Activated T-cell treated with anti-CD3 and anti-CD28 coated beads, Interleukin-2, amount 50 U/mL, for 72 hours (primary cell): ENCODE data around the gene TRAM2. TPM values are rescaled to one million over a fixed set of nuclear protein-coding genes. Genes with fewer than 3 reads are reported as not detected.

Experiments
- ATAC-seq, 2 donors: fragments of 150-1000 bp; cut with Tn5 transposase; replicated peaks in 1 of 2; 2 replicates each; pipeline ENCODE4 v1.10.0; 2021; ENCODE audit warnings: moderate library complexity in 2 of 2, mild to moderate bottlenecking in 1 of 2
- DNase-seq, 2 donors: peaks; one replicate each; pipeline ENCODE4 v3.0.0; 2021 to 2022; ENCODE audit warnings: mixed read lengths in 1 of 2
- H3K27ac Mint-ChIP-seq: one replicate; pipeline ENCODE4 v1.8.0; 2022; ENCODE audit warnings: mild to moderate bottlenecking, moderate library complexity, mixed read lengths
- H3K27me3 Mint-ChIP-seq: one replicate; pipeline ENCODE4 v1.8.0; 2022; ENCODE audit warnings: low read depth, mixed read lengths
- H3K36me3 Mint-ChIP-seq, 2 donors: one replicate each; pipeline ENCODE4 v1.8.0; 2022; ENCODE audit warnings: mixed read lengths in 2 of 2, mild to moderate bottlenecking in 1 of 2; ENCODE audit not compliant: insufficient read depth in 2 of 2
- H3K4me1 Mint-ChIP-seq: one replicate; pipeline ENCODE4 v1.8.0; 2022; ENCODE audit warnings: low read depth, mixed read lengths
- H3K4me3 Mint-ChIP-seq, 2 donors: one replicate each; pipeline ENCODE4 v1.8.0; 2022; ENCODE audit warnings: mild to moderate bottlenecking in 2 of 2, mixed read lengths in 2 of 2, moderate library complexity in 2 of 2
- H3K9me3 Mint-ChIP-seq, 2 donors: one replicate each; pipeline ENCODE4 v1.8.0; 2022; ENCODE audit warnings: mixed read lengths in 2 of 2
- total RNA-seq, 2 donors: library from RNA; stranded (reverse); gene quantifications; one replicate each; pipeline ENCODE4 v1.2.3, GENCODE V29; 2022

Gene TRAM2
- total RNA-seq, 2 donors from 2014 or later, result 4.9 to 5.2 TPM

DNA sequence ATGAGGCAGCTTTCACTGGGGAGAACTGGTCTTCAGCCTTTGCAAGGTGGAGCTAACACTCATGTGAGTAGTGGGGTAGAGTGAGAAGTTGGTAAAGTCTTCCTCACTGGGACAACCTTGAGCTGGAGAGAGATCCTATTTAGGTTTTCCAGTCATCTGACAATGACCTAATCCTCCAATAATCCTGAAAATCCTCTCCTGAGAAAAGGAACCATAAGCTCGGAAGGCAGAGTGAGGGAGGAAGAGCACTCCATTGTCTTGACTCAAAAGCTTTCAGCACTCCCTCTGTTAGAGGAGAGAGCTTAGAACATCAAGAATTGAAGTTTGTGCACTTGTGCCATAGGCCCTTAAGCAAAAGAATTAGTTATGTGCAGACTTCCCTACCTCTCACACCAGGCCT, 77.8 kb downstream of the TRAM2 start:
- peaks cover 0 to 4% of the 10 kb centered on the region in 2 donors for H3K36me3 Mint-ChIP-seq
- H3K27me3 Mint-ChIP-seq, result no peaks in the 10 kb centered on the region
- H3K9me3 Mint-ChIP-seq, result peaks cover 0 to 5% of the 10 kb centered on the region in 2 donors
- H3K4me3 Mint-ChIP-seq, result no peak overlapping the region
- DNase-seq, result no peak
- no peaks in the 10 kb centered on the region for H3K4me1 Mint-ChIP-seq
- H3K27ac Mint-ChIP-seq, result no peak overlapping the region
- ATAC-seq, result no peak

DNA sequence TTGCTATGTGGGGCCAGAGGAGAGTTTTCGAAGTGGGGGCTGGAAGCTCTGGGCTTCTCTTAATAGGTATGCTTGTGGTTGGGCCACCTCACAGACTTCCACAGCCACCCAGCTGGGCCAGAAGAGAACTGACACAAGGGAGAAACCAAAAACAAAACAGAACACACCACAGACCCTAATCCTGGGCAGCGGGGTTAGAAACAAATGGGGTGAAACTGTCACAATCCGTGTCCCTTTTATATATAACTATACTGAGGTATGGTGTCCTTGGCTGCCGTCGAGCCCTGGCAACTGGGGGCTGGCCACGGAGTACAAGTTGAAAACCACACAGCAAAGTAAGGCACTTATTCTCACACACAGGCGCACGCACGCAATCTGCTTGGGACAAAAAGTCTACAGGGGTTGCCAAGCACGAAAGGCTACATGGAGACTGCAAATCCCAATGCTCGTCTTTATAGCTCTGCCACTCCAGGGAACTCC, 78.3 kb downstream of the TRAM2 start:
- no peaks in the 10 kb centered on the region for H3K4me1 Mint-ChIP-seq
- H3K27ac Mint-ChIP-seq, result no peak overlapping the region
- peaks cover 0 to 5% of the 10 kb centered on the region in 2 donors for H3K9me3 Mint-ChIP-seq
- H3K4me3 Mint-ChIP-seq, result no peak overlapping the region
- no peaks in the 10 kb centered on the region for H3K27me3 Mint-ChIP-seq
- H3K36me3 Mint-ChIP-seq, result peaks cover 0 to 4% of the 10 kb centered on the region in 2 donors
- no peak for ATAC-seq
- no peak for DNase-seq

GRCh38 chr6:52497652-52498408, 79.0 kb downstream of the TRAM2 start:
- Mint-ChIP-seq H3K27ac (no peak overlapping the region), H3K4me3 (no peak overlapping the region), H3K27me3 (no peaks in the 10 kb centered on the region)

DNA sequence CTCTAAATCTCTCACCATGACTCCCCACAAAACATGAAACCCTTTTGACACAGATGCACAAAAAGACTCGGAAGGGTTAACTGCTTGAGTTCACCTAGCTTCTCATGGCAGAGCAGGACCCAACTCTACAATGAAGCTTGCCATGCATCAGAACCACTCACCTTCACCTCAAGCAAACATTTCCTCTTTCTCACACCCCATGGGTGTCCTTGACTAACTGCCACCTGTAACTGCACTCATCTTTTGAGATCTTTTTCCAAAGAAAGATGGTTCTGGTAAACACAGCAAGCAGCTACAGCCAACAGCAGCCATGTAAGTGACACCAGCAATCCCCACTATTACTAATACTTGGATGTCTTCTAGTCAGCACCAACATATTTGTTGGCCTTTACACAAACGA, 80.2 kb downstream of the TRAM2 start:
- Mint-ChIP-seq H3K9me3 (peaks cover 0 to 5% of the 10 kb centered on the region in 2 donors), H3K27ac (no peak overlapping the region)
- no peak for ATAC-seq

More at GRCh38 chr6:52497652-52498408, 79.0 kb downstream of the TRAM2 start:
- peaks cover 0 to 4% of the 10 kb centered on the region in 2 donors for H3K36me3 Mint-ChIP-seq
- peak in 1 of 2 donors; percentile 8 for ATAC-seq
- H3K4me1 Mint-ChIP-seq, result no peaks in the 10 kb centered on the region
- DNase-seq, result no peak
- peaks cover 0 to 5% of the 10 kb centered on the region in 2 donors for H3K9me3 Mint-ChIP-seq

GRCh38 chr6:52495922-52496321, 80.9 kb downstream of the TRAM2 start:
- Mint-ChIP-seq H3K4me3 (no peak overlapping the region), H3K36me3 (peaks cover 0 to 4% of the 10 kb centered on the region in 2 donors), H3K4me1 (no peaks in the 10 kb centered on the region), H3K9me3 (peaks cover 0 to 5% of the 10 kb centered on the region in 2 donors), H3K27ac (no peak overlapping the region), H3K27me3 (no peaks in the 10 kb centered on the region)
- ATAC-seq (no peak), DNase-seq (no peak)

More for the DNA sequence above, 80.2 kb downstream of the TRAM2 start:
- H3K36me3 Mint-ChIP-seq, result peaks cover 0 to 4% of the 10 kb centered on the region in 2 donors
- H3K4me3 Mint-ChIP-seq, result no peak overlapping the region
- no peak for DNase-seq
- no peaks in the 10 kb centered on the region for H3K27me3 Mint-ChIP-seq
- no peaks in the 10 kb centered on the region for H3K4me1 Mint-ChIP-seq

GRCh38 chr6:52494298-52495072, 82.4 kb downstream of the TRAM2 start:
- H3K27ac Mint-ChIP-seq, result no peak overlapping the region
- H3K27me3 Mint-ChIP-seq, result no peaks in the 10 kb centered on the region
- DNase-seq (no peak), ATAC-seq (peak in 1 of 2 donors; percentile 21)
- peaks cover 0 to 4% of the 10 kb centered on the region in 2 donors for H3K36me3 Mint-ChIP-seq
- no peaks in the 10 kb centered on the region for H3K4me1 Mint-ChIP-seq
- H3K4me3 Mint-ChIP-seq, result no peak overlapping the region
- H3K9me3 Mint-ChIP-seq, result peaks cover 0 to 5% of the 10 kb centered on the region in 2 donors

DNA sequence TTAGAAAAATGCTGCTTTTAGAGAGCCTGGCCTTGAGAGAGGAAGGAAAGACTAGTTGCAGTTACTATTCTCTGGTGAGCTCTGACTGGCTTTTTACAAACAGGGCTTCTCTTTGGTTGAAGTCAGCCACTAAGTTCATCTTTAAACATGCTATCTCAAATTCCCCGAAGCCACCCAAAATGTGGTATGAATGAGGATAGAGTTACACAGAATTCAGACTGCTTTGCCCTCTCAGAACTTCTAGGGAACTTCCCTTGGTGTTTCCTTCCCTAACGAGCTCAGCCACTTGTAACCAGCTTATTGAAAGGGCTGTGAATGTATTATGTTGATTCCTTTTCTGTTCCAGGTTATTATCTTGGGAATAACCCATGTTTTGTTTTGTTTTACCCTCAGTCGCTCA, 83.2 kb downstream of the TRAM2 start:
- Mint-ChIP-seq H3K27ac (no peak overlapping the region), H3K27me3 (no peaks in the 10 kb centered on the region), H3K36me3 (peaks cover 0 to 4% of the 10 kb centered on the region in 2 donors), H3K9me3 (peaks cover 0 to 5% of the 10 kb centered on the region in 2 donors), H3K4me3 (no peak overlapping the region), H3K4me1 (no peaks in the 10 kb centered on the region)
- ATAC-seq, result peak; percentile 31 to 76
- no peak for DNase-seq

GRCh38 chr6:52491203-52492069, 85.4 kb downstream of the TRAM2 start:
- DNase-seq (no peak), ATAC-seq (no peak)
- Mint-ChIP-seq H3K36me3 (peaks cover 0 to 4% of the 10 kb centered on the region in 2 donors), H3K4me1 (no peaks in the 10 kb centered on the region), H3K27ac (no peak overlapping the region), H3K9me3 (peaks cover 0 to 5% of the 10 kb centered on the region in 2 donors), H3K4me3 (no peak overlapping the region), H3K27me3 (no peaks in the 10 kb centered on the region)

DNA sequence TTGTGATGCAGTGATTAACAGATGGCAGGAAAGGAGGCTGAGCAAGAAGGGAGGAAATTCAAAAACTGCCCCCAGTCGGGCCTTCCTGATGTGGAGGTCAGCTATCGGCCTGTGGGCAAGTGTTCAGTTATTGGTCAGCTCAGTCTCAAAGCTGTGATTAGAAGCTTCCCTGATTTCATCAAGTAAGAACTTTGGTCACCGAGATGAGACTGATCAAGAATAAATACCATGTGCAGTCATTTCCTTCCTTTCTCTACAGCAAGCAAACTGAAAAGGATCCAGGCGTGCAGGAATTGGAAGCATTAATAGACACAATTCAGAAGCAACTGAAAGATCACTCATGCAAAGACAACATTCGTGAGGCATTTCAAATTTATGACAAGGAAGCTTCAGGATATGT, 87.0 kb downstream of the TRAM2 start:
- Mint-ChIP-seq H3K36me3 (no peaks in the 10 kb centered on the region), H3K27ac (no peak overlapping the region), H3K27me3 (no peaks in the 10 kb centered on the region), H3K4me1 (no peaks in the 10 kb centered on the region), H3K4me3 (no peak overlapping the region), H3K9me3 (peaks cover 0 to 3% of the 10 kb centered on the region in 2 donors)
- ATAC-seq (no peak), DNase-seq (no peak)

- no peaks in the 10 kb centered on the region for H3K9me3 Mint-ChIP-seq
- H3K4me3 Mint-ChIP-seq, result no peak overlapping the region
- DNase-seq (no peak), ATAC-seq (no peak)
- no peaks in the 10 kb centered on the region for H3K4me1 Mint-ChIP-seq
- H3K27me3 Mint-ChIP-seq, result no peaks in the 10 kb centered on the region
- no peaks in the 10 kb centered on the region for H3K36me3 Mint-ChIP-seq
- H3K27ac Mint-ChIP-seq, result no peak overlapping the region
Observed at GRCh38 chr6:52483671-52484003, 93.2 kb downstream of the TRAM2 start.

DNA sequence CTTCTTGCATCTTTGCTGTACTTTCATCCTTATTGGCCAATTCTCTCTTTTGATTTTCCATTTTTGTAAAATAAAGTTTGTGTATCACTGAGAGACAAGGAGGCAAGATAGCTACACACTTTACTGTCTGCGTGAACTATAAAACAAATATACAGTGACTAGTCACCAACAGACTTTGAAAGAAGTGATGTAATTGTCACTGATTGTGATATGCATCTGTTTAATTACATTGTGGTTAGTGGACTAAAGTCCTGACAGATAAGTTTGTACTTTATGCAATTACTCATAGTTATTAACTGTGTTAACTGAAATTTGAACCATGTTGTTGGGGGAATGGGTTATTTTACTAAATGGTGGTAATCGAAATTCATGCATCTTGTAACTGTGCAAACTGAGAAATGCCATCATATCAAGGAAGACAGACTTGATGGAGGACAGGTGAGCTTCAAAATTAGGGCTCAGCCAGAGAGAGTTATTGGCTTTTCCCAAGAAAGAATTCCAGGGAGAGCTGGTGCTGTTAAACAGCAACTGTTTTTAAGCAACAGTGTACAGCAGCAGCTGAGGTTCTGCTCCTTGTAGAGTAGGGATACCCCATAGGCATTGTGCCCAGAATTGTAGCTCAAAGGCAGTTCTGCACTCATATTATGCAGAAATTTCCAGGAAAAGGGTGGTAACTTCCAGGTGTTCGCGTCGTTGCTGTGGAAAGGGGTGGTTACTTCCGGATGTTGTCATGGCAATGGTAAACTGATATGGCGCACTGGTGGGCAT, 93.8 kb downstream of the TRAM2 start:
- DNase-seq (no peak), ATAC-seq (no peak)
- Mint-ChIP-seq H3K36me3 (no peaks in the 10 kb centered on the region), H3K27ac (no peak overlapping the region), H3K4me1 (no peaks in the 10 kb centered on the region), H3K4me3 (no peak overlapping the region), H3K9me3 (no peaks in the 10 kb centered on the region), H3K27me3 (no peaks in the 10 kb centered on the region)

DNA sequence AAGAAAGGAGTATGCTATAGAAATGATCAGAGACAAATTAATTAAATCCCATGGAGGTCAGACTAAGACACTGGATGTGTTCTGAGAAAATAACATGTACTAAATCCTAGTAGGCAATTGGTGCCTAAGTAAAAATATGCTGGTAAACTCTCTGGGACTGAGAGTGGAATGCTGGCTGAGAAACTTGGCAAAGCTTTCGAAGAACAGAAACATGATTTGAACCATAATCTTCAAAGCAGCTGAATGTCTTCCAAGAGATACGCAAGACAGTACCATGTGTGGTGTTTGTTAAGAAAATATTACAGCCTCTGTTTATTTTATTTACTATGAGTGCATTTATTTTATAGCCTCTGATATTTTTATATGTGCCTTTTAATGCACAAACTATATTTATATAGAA, 101.6 kb downstream of the TRAM2 start:
- DNase-seq (no peak), ATAC-seq (no peak)
- no peaks in the 10 kb centered on the region for H3K9me3 Mint-ChIP-seq
- H3K27ac Mint-ChIP-seq, result no peak overlapping the region
- H3K27me3 Mint-ChIP-seq, result no peaks in the 10 kb centered on the region
- no peaks in the 10 kb centered on the region for H3K36me3 Mint-ChIP-seq
- no peak overlapping the region for H3K4me3 Mint-ChIP-seq
- H3K4me1 Mint-ChIP-seq, result no peaks in the 10 kb centered on the region
